NCI-H446 (cell line): ENCODE results near the gene PHLPP2.
A peak's percentile ranks its signal among the peaks of the same experiment; 100 is the strongest.
"Not testable (repeated sequence)": the region's sequence is repeated elsewhere in the genome, so short reads cannot be mapped to it uniquely, and the experiment has no call there.

Source experiments
- DNase-seq, 2 experiments: peaks; one replicate each; lab custom pipeline; 2025; lab: John Stamatoyannopoulos, UW

The PHLPP2 gene

GRCh38 chr16:71722801-71723536 is 1.5 kb downstream of the PHLPP2 start:
- peak in 1 of 2 experiments; percentile 39 for DNase-seq

GRCh38 chr16:71721066-71721740 is 3.3 kb downstream of the PHLPP2 start:
- DNase-seq: no peak

GRCh38 chr16:71712501-71712900 is 12.0 kb downstream of the PHLPP2 start:
- no peak for DNase-seq

- DNase-seq: no peak
These were observed 12.7 kb downstream of the PHLPP2 start for GRCh38 chr16:71711789-71712188.

GRCh38 chr16:71709229-71709781 is 15.2 kb downstream of the PHLPP2 start:
- DNase-seq: peak in 1 of 2 experiments; percentile 5

- no peak for DNase-seq
These were observed 15.8 kb downstream of the PHLPP2 start for GRCh38 chr16:71708696-71709095.

GRCh38 chr16:71707199-71707598 is 17.3 kb downstream of the PHLPP2 start:
- DNase-seq: no peak

GRCh38 chr16:71706046-71706445 is 18.5 kb downstream of the PHLPP2 start:
- no peak for DNase-seq

GRCh38 chr16:71703333-71703732 is 21.2 kb downstream of the PHLPP2 start:
- DNase-seq: no peak

- no peak for DNase-seq
These were observed 23.7 kb downstream of the PHLPP2 start for GRCh38 chr16:71700831-71701230.

GRCh38 chr16:71698491-71698890 is 26.0 kb downstream of the PHLPP2 start:
- DNase-seq: no peak

GRCh38 chr16:71693164-71693563 is 31.3 kb downstream of the PHLPP2 start:
- DNase-seq: no peak

- no peak for DNase-seq
These were observed 34.6 kb downstream of the PHLPP2 start for GRCh38 chr16:71689901-71690300.

- no peak for DNase-seq
These were observed 36.6 kb downstream of the PHLPP2 start for GRCh38 chr16:71687861-71688260.

- DNase-seq: not testable (repeated sequence)
These were observed 40.2 kb downstream of the PHLPP2 start for GRCh38 chr16:71684280-71684679.

- no peak for DNase-seq
These were observed 43.1 kb downstream of the PHLPP2 start for GRCh38 chr16:71681360-71681759.

GRCh38 chr16:71676236-71676635 is 48.3 kb downstream of the PHLPP2 start:
- DNase-seq: no peak

GRCh38 chr16:71675380-71675779 is 49.1 kb downstream of the PHLPP2 start:
- DNase-seq: no peak

GRCh38 chr16:71674229-71674628 is 50.3 kb downstream of the PHLPP2 start:
- no peak for DNase-seq

- no peak for DNase-seq
These were observed 50.9 kb downstream of the PHLPP2 start for GRCh38 chr16:71673582-71673973.

- DNase-seq: no peak
These were observed 51.5 kb downstream of the PHLPP2 start for GRCh38 chr16:71672803-71673581.

- DNase-seq: no peak
These were observed 52.4 kb downstream of the PHLPP2 start for GRCh38 chr16:71672125-71672524.
